ENCODE measurements around the gene TSR3.

Gene TSR3

DNA sequence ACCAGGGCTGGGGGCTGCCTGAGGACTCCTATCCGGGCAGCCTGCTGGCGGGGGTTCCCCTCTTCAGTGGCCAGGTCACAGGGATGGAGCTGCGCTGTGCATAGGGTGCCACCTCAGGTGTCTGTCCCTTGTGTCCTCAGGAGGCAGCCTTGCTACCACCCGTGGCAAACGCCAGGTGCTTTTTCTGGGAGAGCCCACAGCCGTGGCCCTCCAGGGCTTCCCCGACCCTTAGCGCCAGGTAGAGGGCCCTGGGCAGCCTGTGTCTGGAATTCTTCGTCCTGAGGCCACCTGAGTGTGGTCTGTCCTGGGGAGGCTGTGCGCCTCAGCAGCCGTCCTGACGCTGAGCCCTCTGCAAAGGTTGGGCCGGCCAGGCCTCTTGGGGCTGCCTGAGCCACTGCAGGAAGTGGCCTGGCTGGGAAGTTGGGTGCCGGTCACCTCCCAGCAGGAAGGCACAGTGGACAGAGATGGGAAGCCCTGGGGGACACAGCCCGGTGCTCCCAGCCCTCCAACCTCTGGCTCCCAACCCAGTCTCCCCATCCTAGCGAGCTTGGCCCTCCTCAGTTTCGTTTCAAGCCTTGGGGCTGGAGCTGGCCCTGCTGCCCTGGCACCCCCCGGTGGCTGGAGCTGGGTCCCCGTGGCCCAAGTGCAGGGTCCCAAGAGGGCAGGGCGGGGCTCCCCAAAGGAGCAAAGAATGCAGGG, 25.9 kb downstream of the TSR3 start:
- no peak for DNase-seq (ENCODE audit: low read depth, low spot score)

GRCh38 chr16:1325261-1325660, 26.4 kb downstream of the TSR3 start:
- no peak for DNase-seq (ENCODE audit: low read depth, low spot score)

GRCh38 chr16:1324286-1324826, 27.3 kb downstream of the TSR3 start:
- no peak for DNase-seq (ENCODE audit: low read depth, low spot score)

- no peak for DNase-seq (ENCODE audit: low read depth, low spot score)
Measured at GRCh38 chr16:1323296-1324239, 28.1 kb downstream of the TSR3 start.

- no peak for DNase-seq (ENCODE audit: low read depth, low spot score)
Measured at GRCh38 chr16:1322407-1322806, 29.3 kb downstream of the TSR3 start.

- DNase-seq (ENCODE audit: low read depth, low spot score) = no peak
Measured at GRCh38 chr16:1320658-1321240, 30.9 kb downstream of the TSR3 start.

DNA sequence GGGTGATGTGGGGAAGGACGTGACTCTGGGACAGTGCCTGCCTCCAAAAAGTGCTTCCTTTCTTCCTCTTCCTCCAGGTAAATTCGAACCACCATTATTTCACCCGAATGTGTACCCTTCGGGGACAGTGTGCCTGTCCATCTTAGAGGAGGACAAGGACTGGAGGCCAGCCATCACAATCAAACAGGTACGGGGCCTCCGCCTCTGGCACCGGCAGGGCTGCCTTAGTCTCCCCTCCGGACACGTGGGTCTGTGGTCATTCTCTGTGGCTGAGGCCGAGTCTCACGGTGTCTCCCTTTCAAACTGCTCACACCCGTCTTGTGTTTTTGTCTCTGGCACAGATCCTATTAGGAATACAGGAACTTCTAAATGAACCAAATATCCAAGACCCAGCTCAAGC, 31.6 kb downstream of the TSR3 start:
- no peak for DNase-seq (ENCODE audit: low read depth, low spot score)

- no peak for DNase-seq (ENCODE audit: low read depth, low spot score)
Measured at GRCh38 chr16:1319041-1319440, 32.6 kb downstream of the TSR3 start.

DNA sequence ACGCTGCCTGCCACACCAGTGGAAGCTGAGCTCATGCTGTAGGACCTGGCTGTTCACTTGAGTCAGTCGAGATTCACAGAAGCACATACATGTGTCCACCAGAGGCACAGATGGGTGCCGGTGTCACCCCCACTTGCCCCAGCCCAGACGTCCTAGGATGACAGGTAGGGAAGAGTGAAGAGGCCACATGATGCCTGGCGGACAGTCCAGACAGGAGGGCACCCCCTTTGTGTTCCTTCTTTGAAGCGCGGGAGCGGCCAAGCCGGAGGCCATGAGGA, 33.5 kb downstream of the TSR3 start:
- no peak for DNase-seq (ENCODE audit: low read depth, low spot score)

GRCh38 chr16:1317479-1318267, 34.0 kb downstream of the TSR3 start:
- no peak for DNase-seq (ENCODE audit: low read depth, low spot score)

DNA sequence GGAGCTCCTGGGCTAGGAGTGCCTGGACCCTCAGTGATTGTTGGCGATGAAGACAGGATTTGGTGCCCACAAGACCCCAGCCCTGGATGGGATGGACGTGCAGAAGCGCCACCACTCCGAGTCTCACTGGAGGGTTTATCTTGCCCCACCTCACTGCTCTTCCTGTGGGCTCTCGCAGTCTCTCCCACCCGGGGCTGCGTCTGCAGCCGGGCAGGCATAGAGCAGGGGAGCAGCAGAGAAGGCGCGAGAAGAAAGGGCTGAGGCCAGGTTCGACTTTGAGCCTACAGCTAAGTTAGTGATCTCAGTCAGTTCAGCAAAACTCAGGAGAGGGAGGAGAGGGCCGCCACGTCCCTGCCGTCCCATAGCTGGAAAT, 35.7 kb downstream of the TSR3 start:
- DNase-seq (ENCODE audit: low read depth, low spot score) = no peak

DNA sequence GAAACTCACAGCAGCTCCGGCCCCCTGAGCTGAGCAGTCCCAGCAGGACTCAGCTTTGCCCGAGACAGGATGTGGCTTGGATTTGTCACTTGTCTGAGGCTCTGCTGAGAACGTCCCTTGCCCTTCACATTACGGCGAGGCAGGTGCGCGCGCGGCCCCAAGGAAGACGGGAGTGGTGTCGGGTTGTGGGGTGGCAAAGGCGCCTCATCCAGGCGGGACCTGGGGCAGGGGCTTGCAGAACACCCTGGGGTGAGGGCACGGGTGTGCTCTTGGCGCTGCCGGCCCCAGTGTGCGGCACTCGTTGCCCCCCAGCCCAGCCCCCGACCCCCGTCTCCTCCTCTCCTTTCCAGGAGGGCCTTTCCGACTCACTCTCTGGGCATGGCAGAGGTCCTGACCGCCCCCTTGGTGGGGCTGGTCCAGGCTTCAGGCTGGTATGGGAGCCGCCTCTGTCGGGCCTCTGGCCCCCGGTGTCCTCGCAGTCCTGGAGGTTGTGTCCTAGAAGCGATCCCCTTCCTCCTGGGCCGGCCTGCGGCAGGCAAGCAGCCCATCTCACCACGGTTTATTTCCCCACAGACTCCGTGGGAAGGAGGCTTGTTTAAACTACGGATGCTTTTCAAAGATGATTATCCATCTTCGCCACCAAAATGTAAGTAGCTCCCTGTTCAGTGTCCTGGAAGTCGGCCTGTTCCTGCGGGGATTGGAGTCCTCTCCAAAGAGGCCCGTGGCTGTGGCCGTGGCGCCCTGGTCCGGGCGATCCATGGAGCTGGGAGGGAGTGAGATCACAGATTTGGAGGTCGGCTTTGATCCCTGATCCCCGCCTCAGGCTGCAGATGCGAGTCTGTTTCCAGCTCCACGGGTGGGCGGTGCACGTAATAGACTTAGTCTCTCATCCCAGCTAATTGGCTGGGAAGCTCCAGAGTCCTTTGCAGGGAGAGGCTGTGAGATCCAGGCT, 36.3 kb downstream of the TSR3 start:
- no peak for DNase-seq (ENCODE audit: low read depth, low spot score)

DNA sequence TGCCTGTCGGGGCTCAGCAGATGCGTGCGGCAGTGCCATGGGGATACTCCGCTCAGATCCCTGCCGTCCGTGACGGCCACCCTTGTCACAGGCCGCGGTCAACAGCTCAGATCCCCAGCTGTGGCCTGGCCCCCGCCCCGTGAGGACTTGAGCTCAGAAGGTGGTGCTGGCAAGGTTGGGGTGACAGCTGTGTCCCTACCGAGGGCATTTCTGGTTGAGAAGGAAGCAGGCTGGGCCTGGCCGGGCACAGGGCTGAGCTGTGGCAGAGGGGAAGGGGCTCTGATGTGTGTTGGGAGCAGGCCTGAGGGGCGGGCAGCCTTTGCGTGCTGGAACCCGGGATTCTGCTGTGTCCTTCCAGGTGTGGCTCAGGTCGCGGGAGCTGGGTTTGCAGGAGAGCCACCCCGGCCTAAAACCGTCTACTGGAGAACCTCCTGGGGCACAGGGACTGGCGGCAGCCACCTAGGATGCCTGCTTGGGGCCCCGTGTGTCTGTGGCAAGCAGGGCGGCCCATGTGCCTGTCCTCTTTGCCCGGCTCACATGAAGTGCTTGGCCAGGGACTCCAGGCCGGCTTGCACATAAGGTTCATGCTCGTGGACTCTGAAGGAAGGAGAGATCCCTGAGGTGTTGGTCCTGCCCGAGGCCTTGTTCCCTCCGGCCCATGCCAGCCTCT, 37.1 kb downstream of the TSR3 start:
- no peak for DNase-seq (ENCODE audit: low read depth, low spot score)

GRCh38 chr16:1313721-1314369, 37.8 kb downstream of the TSR3 start:
- no peak for DNase-seq (ENCODE audit: low read depth, low spot score)

DNA sequence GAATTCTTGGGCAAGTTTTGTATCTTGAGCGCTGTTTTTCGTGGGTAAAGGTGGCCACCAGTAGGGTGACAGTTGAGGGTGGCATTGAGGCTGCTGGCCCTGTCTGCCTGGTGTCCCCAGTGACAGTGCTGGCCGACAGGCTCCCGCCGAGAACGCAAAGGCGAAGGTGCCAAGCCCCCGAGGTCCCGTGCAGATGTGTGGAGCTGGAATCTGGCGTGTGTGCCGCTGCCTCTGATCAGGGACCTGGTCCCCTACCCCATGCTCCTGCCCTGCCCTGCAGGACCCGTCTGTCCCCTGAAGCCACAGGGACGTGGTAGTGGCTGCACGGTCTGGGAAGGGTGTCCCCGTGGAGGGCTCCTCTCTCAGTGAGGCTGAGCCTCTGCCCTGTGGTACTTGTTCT, 38.8 kb downstream of the TSR3 start:
- DNase-seq (ENCODE audit: low read depth, low spot score) = no peak

DNA sequence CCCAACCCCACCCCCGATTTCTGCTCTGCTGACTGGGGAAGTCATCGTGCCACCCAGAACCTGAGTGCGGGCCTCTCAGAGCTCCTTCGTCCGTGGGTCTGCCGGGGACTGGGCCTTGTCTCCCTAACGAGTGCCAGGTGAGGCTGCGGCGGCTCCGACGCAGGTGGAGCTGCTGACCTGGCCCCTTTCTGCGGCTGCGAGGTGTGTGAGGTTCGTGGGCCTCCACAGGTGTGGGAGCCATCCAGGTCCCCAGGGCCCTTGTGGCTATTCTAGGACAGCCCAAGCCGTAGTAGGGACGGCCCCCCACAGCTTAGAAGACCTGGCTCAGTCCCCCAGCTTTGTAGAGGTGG, 39.2 kb downstream of the TSR3 start:
- no peak for DNase-seq (ENCODE audit: low read depth, low spot score)

DNA sequence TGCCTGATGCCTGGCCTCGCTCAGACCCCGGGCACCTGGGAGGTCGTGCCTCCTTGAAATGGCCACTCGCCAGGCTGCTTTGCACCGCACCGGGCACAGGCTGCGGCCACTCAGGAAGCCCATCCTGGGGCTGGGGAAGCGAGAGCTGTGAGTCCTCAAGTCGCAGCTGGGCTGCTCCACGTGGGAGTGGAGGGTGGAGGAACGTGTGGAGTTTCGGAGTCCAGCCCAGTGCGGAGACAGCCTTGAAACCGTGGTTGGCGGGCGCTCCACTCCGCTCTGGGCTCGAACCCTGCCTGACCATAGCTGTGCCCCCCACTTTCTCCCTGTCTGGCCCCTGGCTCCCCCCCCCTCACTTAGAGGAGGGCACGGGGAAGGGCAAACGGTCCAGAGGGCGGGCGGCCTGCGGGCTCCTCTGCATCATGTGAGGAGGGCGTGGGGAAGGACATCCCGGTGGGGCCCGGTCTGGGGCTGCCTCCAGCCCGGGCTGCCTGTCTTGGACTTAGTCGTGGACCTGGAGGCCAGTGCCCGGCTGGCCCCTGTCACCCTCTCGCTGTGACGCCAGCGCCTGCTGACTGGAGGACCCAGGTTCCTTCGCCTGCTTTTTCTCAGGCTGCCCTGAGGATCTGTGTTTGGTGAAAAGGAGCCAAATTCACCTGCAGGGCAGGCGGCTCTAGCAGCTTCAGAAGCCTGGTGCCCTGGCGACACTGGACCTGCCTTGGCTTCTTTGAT, 39.8 kb downstream of the TSR3 start:
- no peak for DNase-seq (ENCODE audit: low read depth, low spot score)

- no peak for DNase-seq (ENCODE audit: low read depth, low spot score)
Measured at GRCh38 chr16:1311212-1311737, 40.4 kb downstream of the TSR3 start.

DNA sequence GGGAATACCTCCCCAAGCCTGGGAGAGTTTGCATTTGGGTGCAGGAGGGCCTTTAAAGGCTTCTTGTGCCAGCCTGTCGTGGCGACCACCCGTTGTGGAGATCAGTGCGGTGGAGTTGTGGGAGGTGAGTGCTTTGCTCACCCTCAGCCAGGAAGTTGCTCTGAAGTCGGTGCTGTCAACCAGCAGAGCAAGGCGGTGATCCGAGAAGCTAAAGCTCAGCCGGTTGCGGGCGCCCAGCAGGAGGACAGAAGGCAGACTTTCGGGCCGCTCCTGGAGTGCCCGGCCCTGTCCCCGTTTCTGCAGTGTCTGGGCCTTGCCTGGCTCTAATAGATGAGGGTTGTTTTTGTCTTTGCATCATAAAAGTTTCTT, 40.9 kb downstream of the TSR3 start:
- DNase-seq (ENCODE audit: low read depth, low spot score) = no peak

Measured in smooth muscle cell of the brain vasculature (primary cell).